ENCODE data around the gene KLHDC4.
"Not testable (repeated sequence)": the region's sequence is repeated elsewhere in the genome, so short reads cannot be mapped to it uniquely, and the experiment has no call there.

KLHDC4 gene

GRCh38 chr16:87765776-87766484 lies at the start of gene KLHDC4:
Gene KLHDC4, minus strand, starts transcription at chr16:87765986. Its CDS starts 96 bp downstream, at chr16:87765890.
- FAIRE-seq = peak; percentile 73
- DNase-seq (ENCODE audit: insufficient read length, low spot score) = peak; percentile 88

GRCh38 chr16:87815567-87815966 lies 49.8 kb upstream of the KLHDC4 start:
- FAIRE-seq (no peak), DNase-seq (ENCODE audit: insufficient read length, low spot score) (no peak)

DNA sequence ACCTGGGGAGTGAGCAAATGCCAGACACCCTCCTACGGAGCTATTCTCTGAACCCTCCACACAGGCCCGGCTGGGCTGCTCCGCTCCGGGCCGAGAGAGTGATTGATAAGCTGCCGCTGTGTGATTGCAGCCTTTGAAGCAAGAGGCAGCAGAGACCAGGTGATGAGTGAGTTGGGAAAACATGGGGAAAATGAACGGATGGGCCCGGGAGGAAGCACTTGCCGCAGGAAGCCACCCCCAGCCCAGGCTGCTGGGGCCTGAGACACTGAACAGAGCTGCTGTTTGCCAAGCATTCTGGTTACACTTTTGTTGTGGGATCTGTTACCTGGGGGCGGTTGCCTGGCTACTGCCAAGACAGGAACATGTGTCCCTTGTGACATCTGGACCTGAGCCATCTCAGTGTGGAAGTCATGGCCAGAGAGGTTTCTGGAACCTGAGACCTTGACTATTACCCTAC lies 46.4 kb upstream of the KLHDC4 start:
- FAIRE-seq (no peak), DNase-seq (ENCODE audit: insufficient read length, low spot score) (no peak)

DNA sequence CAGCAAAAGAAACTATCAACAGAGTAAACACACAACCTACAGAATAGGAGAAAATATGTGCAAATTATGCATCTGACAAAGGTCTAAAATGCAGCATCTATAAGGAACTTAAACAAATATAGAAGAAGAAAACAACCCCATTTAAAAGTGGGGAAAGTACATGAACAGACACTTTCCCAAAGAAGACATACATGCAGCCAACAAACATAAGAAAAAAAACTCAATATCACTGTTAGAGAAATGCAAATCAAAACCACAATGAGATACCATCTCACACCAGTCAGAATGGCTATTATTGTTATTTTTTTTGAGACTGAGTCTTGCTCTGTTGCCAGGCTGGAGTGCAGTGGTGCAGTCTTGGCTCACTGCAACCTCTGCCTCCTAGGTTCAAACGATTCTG lies 45.7 kb upstream of the KLHDC4 start:
- FAIRE-seq; DNase-seq (ENCODE audit: insufficient read length, low spot score): not testable (repeated sequence)

DNA sequence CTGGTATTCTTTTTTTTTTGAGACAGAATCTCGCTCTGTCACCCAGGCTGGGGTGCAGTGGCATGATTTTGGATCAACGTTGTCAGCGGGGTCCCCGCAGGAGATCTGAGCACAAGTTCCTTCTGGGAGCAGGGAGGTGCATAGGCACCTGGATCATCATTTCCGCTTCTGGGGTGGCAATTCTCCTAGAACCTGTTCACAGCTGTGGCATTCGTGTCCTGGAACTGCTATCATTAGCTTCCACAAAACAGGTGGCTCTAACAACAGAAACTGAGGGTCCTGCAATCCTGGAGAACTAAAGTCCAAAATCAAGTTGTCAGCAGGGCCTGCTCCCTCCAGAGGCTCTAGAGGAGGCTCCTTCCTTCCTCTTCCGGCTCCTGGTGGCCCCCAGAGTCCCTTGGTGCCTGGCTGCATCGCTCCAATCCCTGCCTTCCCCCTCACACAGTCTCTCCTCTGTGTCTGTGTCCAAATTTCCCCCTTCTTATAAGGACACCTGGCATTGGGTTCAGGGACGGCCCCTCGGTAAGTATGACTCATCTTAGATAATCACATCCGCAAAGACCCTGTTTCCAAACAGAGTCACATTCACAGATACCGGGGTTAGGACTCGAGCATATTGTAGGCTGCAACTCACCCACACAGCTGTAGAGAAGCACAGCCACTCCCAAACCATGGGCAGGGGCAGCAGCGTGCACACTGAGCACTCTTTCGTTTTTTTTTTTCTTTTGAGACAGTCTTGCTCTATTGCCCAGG lies 43.5 kb upstream of the KLHDC4 start:
- FAIRE-seq = peak; percentile 89
- no peak for DNase-seq (ENCODE audit: insufficient read length, low spot score)

- DNase-seq (ENCODE audit: insufficient read length, low spot score) (no peak), FAIRE-seq (no peak)
Measured at GRCh38 chr16:87808108-87808507, 42.3 kb upstream of the KLHDC4 start.

DNA sequence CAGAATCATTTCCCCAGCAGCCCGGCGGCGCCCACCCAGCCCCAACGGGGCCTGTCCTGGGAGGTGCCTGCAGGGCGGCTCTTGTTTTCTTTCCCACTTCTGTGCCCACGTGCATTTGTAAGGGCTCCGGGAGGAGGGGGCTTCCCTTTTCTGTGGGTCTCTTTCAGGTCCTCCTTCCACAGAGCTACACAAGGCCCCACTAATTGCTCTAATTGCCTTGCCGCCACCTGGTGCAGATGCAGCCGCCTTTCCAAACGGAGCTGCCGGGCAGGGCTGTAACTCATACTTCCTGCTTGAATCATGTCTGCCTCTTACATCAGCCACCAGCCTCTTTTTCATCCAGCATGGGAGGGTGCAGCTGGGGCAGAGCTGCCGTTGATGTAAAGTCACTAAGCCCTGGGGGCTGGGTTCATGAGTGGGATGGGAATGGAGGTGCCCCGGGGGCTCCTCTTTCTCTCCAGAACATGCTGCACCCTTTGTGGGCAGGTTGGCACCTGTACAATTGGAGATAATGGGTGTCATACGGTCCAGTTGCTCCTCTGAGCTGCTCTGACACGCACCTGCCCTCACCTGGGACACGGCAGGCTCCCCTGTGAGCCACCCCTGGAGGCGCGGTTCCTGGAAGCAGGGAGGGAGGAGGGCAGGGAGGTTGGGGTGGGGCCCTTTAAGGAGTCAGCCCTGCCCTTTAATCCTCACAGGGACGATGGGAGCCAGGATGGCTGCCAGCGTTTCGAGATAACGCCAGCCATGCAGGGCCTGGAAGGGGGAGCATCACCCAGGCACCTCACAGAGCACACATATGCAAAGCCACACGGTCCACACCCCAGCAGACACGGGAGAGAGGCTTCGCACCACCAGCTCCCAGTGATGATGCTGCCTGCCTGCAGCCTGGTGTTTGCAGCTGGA lies 41.1 kb upstream of the KLHDC4 start:
- DNase-seq (ENCODE audit: insufficient read length, low spot score) (no peak), FAIRE-seq (peak; percentile 86)

- no peak for DNase-seq (ENCODE audit: insufficient read length, low spot score)
- peak; percentile 58 for FAIRE-seq
Measured at GRCh38 chr16:87806261-87806640, 40.5 kb upstream of the KLHDC4 start.

GRCh38 chr16:87803385-87803784 lies 37.6 kb upstream of the KLHDC4 start:
- DNase-seq (ENCODE audit: insufficient read length, low spot score) = no peak
- no peak for FAIRE-seq

GRCh38 chr16:87802670-87803069 lies 36.9 kb upstream of the KLHDC4 start:
- FAIRE-seq (no peak), DNase-seq (ENCODE audit: insufficient read length, low spot score) (no peak)

DNA sequence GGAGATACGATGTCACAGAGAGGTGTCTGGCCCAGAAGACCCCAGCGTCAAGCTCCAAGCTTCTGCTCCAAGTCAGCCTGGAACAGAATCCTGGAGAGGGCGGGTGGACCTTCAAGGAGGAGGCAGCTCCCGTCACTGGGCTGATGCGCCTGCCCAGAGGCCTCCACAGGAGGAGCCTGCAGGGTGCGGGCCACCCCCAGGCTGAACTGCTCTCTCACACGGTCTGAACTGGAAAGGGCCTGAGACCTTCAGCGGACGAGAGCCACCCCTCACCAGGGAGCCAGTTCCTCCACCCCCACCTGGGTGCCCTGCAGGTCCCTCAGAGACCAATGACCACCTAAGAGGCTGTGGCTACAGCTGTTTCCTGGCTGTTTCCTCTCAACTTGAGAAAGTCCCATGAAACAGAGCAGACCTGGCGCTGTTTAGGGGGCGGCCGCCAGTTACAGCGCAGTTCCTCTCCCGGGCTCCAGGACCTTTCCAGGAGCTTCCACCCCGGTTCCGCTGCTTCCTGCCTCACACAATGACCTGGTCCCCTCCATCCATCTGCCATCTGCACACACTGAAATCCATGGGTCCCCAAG lies 36.0 kb upstream of the KLHDC4 start:
- FAIRE-seq (no peak), DNase-seq (ENCODE audit: insufficient read length, low spot score) (no peak)

- DNase-seq (ENCODE audit: insufficient read length, low spot score) (no peak), FAIRE-seq (no peak)
Measured at GRCh38 chr16:87800497-87800896, 34.7 kb upstream of the KLHDC4 start.

GRCh38 chr16:87795336-87795735 lies 29.6 kb upstream of the KLHDC4 start:
- DNase-seq (ENCODE audit: insufficient read length, low spot score) = no peak

DNA sequence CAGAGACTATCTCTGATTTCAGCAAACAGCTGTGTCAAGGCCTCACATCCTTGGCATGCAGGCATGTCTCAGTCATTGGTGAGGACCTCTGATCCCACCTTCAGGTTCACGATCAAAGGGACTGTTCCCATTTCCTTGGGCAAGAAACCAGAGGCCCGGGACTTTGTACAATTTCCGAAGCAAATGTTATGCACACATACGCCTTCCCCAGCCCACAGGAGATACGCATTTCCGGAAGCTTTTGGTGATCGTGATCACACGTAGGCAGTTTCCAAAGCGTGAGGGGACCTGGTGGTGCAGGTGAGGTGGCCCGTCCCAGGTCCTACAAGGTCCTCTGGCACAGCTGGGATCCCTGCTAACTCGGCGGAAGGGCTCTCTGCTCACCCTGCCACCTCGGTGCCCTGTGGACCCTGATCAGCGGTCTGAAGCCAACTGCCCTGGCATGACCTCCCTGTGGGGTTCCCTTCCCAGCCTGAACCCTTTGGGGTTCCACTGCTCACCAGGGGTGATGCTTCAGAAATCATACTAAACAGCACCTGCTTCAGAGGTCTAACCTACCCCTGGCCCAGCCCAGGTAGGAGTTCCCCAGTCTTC lies 28.8 kb upstream of the KLHDC4 start:
- DNase-seq (ENCODE audit: insufficient read length, low spot score) (no peak), FAIRE-seq (no peak)

More at GRCh38 chr16:87795336-87795735, 29.6 kb upstream of the KLHDC4 start:
- FAIRE-seq = no peak

DNA sequence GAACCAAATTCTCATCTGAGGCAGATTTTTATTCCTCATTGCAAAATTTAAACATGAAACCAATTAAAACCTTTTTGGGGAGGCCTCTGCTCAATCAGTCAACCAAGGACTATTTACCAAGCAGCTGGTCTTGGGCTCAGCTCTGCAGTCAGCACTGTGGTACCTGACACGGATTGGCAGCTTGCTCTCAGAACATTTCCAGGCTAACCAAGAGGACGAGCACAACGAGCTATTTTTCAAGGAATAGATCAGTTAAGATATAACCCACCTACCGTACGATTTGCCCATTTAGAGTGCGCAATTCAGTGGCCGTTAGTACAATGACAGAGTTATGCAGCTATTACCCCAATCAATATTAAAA lies 26.4 kb upstream of the KLHDC4 start:
- no peak for DNase-seq (ENCODE audit: insufficient read length, low spot score)
- no peak for FAIRE-seq

GRCh38 chr16:87791295-87792204 lies 25.8 kb upstream of the KLHDC4 start:
- FAIRE-seq = no peak
- DNase-seq (ENCODE audit: insufficient read length, low spot score) = no peak

DNA sequence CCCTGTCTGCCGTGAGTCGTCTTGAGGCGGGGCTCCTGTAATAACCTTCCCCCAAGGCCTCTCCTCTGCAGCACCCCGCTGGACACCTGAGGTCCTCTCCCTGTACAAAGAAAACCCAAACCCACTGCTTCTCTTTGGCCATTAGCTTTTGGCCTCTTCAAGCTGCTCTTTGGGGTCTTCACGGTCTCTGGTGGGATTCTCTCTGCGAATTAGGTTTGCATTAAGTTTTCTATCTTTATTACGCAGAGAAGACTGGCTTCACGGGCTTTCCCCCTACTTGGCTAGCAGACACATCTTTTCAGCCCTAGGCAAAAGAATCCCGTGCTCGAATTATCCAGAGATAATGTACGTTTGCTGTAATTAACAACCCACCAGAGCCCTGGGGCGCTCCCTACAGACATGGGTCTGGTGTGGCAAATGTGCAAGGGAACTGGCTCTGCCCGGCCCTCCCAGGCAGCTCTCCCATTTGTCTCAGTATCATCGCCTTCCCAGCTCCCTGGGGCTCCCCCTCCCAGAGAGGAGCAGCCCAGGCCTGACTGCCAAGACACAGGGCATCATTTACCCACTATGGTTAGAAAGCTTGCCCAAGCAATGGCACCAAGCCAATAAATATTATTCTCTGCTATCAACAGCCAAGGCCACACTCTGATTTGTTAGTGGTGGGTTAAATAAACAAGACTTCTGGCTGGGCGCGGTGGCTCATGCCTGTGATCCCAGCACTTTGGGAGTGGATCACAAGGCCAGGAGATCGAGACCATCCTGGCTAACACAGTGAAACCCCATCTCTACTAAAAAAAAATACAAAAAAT lies 24.7 kb upstream of the KLHDC4 start:
- FAIRE-seq (no peak), DNase-seq (ENCODE audit: insufficient read length, low spot score) (no peak)

DNA sequence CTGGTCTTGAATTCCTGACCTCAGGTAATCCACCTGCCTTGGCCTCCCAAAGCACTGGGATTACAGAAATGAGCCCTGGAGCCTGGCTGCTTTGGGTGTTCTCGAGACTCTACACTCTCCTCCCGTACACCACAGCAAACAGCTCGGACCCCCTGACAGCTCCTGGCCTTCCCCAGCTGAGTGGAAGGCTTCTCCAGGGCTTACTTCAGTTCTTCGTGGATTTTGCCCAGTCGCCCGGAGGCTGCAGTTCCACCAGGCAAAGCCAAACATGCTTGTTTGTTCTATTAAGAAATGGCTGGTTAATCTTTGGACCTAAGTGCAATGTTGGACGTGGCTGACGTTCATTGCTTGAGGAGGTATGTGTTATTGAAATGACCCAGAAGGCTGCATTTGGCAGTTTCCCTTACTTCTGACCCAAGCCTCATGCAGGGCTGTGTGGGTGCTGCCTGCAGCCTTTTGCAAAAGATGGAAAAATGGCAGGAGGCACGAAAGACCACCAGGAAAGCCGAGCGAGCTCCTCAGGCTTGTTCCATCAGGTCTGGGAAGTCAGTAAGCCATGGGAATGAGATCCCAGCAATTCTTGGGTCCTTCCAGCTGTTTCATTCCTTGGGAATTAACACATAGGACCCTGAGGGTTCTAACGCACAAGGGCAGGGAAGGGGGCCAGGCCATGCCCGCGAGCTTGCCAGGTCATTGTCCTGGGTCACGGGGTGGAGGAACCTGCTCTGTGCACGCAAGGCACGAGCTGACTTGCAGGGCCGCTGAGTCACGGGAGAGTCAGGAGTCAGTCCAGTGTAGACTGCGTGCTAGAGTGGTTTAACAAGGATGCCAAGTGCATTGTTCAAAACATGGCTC lies 23.9 kb upstream of the KLHDC4 start:
- DNase-seq (ENCODE audit: insufficient read length, low spot score) = no peak
- FAIRE-seq = no peak

All from GM19239 (cell line).